ENCODE results near the gene RNH1.

DNA sequence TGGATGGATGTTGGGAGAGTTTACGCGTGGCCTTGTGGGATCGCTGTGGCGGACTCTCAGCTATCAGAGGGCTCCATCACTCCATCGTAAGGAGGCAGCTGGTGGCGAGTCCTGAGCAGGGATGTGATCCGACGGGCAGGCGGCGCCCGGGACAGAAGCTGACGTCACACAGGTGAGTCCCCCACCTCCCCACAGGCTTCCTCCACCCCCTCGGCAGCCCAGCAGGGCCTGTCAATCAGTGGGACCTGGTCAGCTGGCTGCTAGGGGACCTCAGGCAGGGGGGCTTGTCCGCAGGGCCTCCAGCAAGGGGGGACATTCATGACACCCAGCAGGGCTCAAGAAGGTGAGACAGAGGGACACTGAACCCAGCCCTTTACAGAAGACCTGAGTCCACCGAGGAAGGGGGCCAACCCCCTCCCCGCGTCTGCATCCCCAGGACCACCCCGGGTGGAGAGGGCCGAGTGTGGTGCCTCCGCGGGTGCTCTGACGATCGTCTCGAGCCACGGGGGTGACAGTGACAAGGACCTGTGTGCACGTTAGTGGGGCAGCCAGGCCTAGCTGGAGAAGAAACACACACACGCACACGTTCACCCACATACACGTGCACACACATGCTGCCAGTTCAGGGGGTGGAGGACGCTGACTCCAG, 21.2 kb upstream of the RNH1 start:
- TF ChIP-seq CTCF (IDR thresholded peaks at IDR 0.05; ENCODE audit: insufficient read depth, low read length, poor library complexity, severe bottlenecking) (no peak), EZH2phosphoT487 (conservative IDR thresholded peaks at IDR 0.05; ENCODE audit: low read length) (no peak)
